Fibroblast of skin of abdomen (primary cell): ENCODE measurements around the gene ZNF394.

ENCODE experiments used
- DNase-seq: peaks from one replicate; pipeline ENCODE4 v3.0.0-alpha.2; 2013

ZNF394 gene

GRCh38 chr7:99490878-99491277, 9.2 kb downstream of the ZNF394 start:
- no peak for DNase-seq

GRCh38 chr7:99489235-99489634, 10.8 kb downstream of the ZNF394 start:
- no peak for DNase-seq

GRCh38 chr7:99485094-99485493, 15.0 kb downstream of the ZNF394 start:
- DNase-seq: no peak

GRCh38 chr7:99478464-99479440, 21.3 kb downstream of the ZNF394 start:
- DNase-seq: no peak

- DNase-seq: no peak
Observed at GRCh38 chr7:99476107-99476506, 24.0 kb downstream of the ZNF394 start.

GRCh38 chr7:99473315-99473596, 26.8 kb downstream of the ZNF394 start:
- peak; percentile 65 for DNase-seq

GRCh38 chr7:99472561-99473314, 27.3 kb downstream of the ZNF394 start, which contains the start of gene ZNF789:
Gene ZNF789, plus strand, starts transcription at chr7:99472890. Its CDS starts 3,567 bp downstream, at chr7:99476457.
- DNase-seq: peak; percentile 96

GRCh38 chr7:99469381-99470065, 30.6 kb downstream of the ZNF394 start:
- no peak for DNase-seq

GRCh38 chr7:99468336-99468918, 31.7 kb downstream of the ZNF394 start:
- no peak for DNase-seq

- DNase-seq: no peak
Observed at GRCh38 chr7:99465421-99465768, 34.7 kb downstream of the ZNF394 start.

GRCh38 chr7:99461221-99461620, 38.9 kb downstream of the ZNF394 start:
- no peak for DNase-seq

GRCh38 chr7:99460651-99461050, 39.4 kb downstream of the ZNF394 start:
- no peak for DNase-seq

- DNase-seq: peak; percentile 11
Observed at GRCh38 chr7:99459087-99459486, 41.0 kb downstream of the ZNF394 start.

- no peak for DNase-seq
Observed at GRCh38 chr7:99457650-99458493, 42.2 kb downstream of the ZNF394 start.

GRCh38 chr7:99457050-99457649, 42.9 kb downstream of the ZNF394 start:
- DNase-seq: no peak

- DNase-seq: no peak
Observed at GRCh38 chr7:99456288-99456687, 43.8 kb downstream of the ZNF394 start.

GRCh38 chr7:99455874-99456273, 44.2 kb downstream of the ZNF394 start:
- DNase-seq: no peak

- DNase-seq: no peak
Observed at GRCh38 chr7:99453105-99453504, 47.0 kb downstream of the ZNF394 start.

- DNase-seq: no peak
Observed at GRCh38 chr7:99452541-99452940, 47.5 kb downstream of the ZNF394 start.

- DNase-seq: no peak
Observed at GRCh38 chr7:99451936-99452335, 48.1 kb downstream of the ZNF394 start.

GRCh38 chr7:99449326-99449725, 50.8 kb downstream of the ZNF394 start:
- no peak for DNase-seq
